ENCODE data around the gene PLOD1. TPM values are rescaled to one million over a fixed set of nuclear protein-coding genes. Genes with fewer than 3 reads are reported as not detected.

Gene PLOD1
- total and polyA plus RNA-seq, 2 experiments from 2014 or later = 22.4 to 62.9 TPM

GRCh38 chr1:12005488-12006166 is 71.1 kb downstream of the PLOD1 start:
- no peaks in the 10 kb centered on the region for H3K4me1 Mint-ChIP-seq
- H3K36me3 Mint-ChIP-seq (ENCODE audit: low read depth) = peaks cover 94% of the 10 kb centered on the region
- Histone ChIP-seq H3K9me2 (ENCODE audit: insufficient read depth) (no peaks in the 10 kb centered on the region), H3K79me2 (replicated peaks; ENCODE audit: insufficient read depth) (no peaks in the 10 kb centered on the region), H3K4me3 (no peak overlapping the region), H3K4me1 (ENCODE audit: insufficient read depth) (no peaks in the 10 kb centered on the region), H3K27me3 (ENCODE audit: insufficient read depth) (no peaks in the 10 kb centered on the region), H3K36me3 (ENCODE audit: insufficient read depth) (peaks cover 49% of the 10 kb centered on the region), H2AFZ (no peak overlapping the region), H3F3A (replicated peaks; ENCODE audit: low read depth) (peaks cover 3% of the 10 kb centered on the region), H4K20me1 (replicated peaks; ENCODE audit: insufficient read depth) (no peaks in the 10 kb centered on the region), H3K27ac (ENCODE audit: low read depth) (no peak overlapping the region), H3K4me2 (no peak overlapping the region)
- peaks cover 3% of the 10 kb centered on the region; the same call in 2 of the 3 replicates for H3K9me3 Mint-ChIP-seq
- DNase-seq (ENCODE audit: low spot score) (no peak), ATAC-seq (no peak)
- H3K27ac Mint-ChIP-seq = no peak overlapping the region
- H3K4me3 Mint-ChIP-seq = no peak overlapping the region
- H3K27me3 Mint-ChIP-seq (ENCODE audit: insufficient read depth, low read depth, poor library complexity) = peaks cover 8% of the 10 kb centered on the region
- TF ChIP-seq CREB1 (CRISPR knock-in tag; IDR thresholded peaks at IDR 0.05; ENCODE audit: low read depth) (no peak), EZH2 (IDR thresholded peaks at IDR 0.05; ENCODE audit: low read depth, unreplicated experiment) (no peak), REST (IDR thresholded peaks at IDR 0.05; ENCODE audit: unreplicated experiment) (no peak), POLR2AphosphoS5 (IDR thresholded peaks at IDR 0.05; ENCODE audit: low read depth) (no peak), ZNF331 (CRISPR knock-in tag; IDR thresholded peaks at IDR 0.05; ENCODE audit: low read depth) (no peak), JUNB (IDR thresholded peaks at IDR 0.05; ENCODE audit: unreplicated experiment) (no peak), NANOG (IDR thresholded peaks at IDR 0.05; ENCODE audit: borderline replicate concordance) (no peak)
- TF ChIP-seq, protein P1, sequence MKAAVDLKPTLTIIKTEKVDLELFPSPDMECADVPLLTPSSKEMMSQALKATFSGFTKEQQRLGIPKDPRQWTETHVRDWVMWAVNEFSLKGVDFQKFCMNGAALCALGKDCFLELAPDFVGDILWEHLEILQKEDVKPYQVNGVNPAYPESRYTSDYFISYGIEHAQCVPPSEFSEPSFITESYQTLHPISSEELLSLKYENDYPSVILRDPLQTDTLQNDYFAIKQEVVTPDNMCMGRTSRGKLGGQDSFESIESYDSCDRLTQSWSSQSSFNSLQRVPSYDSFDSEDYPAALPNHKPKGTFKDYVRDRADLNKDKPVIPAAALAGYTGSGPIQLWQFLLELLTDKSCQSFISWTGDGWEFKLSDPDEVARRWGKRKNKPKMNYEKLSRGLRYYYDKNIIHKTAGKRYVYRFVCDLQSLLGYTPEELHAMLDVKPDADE (IDR thresholded peaks at IDR 0.05) = no peak

- no peaks in the 10 kb centered on the region for H3K79me2 ChIP-seq (replicated peaks; ENCODE audit: insufficient read depth)
- H3K4me2 ChIP-seq = no peak overlapping the region
- no peak overlapping the region for H3K27ac ChIP-seq (ENCODE audit: low read depth)
- H3K27me3 ChIP-seq (ENCODE audit: insufficient read depth) = no peaks in the 10 kb centered on the region
- no peak overlapping the region for H3K4me3 ChIP-seq
- DNase-seq (ENCODE audit: low spot score) (peak; percentile 15), ATAC-seq (no peak)
- no peaks in the 10 kb centered on the region for H3F3A ChIP-seq (replicated peaks; ENCODE audit: low read depth)
- peaks cover 49% of the 10 kb centered on the region for H3K36me3 ChIP-seq (ENCODE audit: insufficient read depth)
- no peak overlapping the region for H2AFZ ChIP-seq
- H3K27me3 Mint-ChIP-seq (ENCODE audit: insufficient read depth, low read depth, poor library complexity) = peaks cover 8% of the 10 kb centered on the region
- no peaks in the 10 kb centered on the region for H3K4me1 ChIP-seq (ENCODE audit: insufficient read depth)
- no peaks in the 10 kb centered on the region for H3K9me2 ChIP-seq (ENCODE audit: insufficient read depth)
- peaks cover 97% of the 10 kb centered on the region for H3K36me3 Mint-ChIP-seq (ENCODE audit: low read depth)
- H4K20me1 ChIP-seq (replicated peaks; ENCODE audit: insufficient read depth) = no peaks in the 10 kb centered on the region; the same call in 1 of the 2 replicates
- peaks cover 3% of the 10 kb centered on the region; the same call in 2 of the 3 replicates for H3K9me3 Mint-ChIP-seq
- no peak overlapping the region for H3K4me3 Mint-ChIP-seq
- H3K4me1 Mint-ChIP-seq = no peaks in the 10 kb centered on the region
- H3K27ac Mint-ChIP-seq = no peak overlapping the region
- TF ChIP-seq ZNF331 (CRISPR knock-in tag; IDR thresholded peaks at IDR 0.05; ENCODE audit: low read depth) (no peak), EZH2 (IDR thresholded peaks at IDR 0.05; ENCODE audit: low read depth, unreplicated experiment) (no peak)
- TF ChIP-seq, protein P2, sequence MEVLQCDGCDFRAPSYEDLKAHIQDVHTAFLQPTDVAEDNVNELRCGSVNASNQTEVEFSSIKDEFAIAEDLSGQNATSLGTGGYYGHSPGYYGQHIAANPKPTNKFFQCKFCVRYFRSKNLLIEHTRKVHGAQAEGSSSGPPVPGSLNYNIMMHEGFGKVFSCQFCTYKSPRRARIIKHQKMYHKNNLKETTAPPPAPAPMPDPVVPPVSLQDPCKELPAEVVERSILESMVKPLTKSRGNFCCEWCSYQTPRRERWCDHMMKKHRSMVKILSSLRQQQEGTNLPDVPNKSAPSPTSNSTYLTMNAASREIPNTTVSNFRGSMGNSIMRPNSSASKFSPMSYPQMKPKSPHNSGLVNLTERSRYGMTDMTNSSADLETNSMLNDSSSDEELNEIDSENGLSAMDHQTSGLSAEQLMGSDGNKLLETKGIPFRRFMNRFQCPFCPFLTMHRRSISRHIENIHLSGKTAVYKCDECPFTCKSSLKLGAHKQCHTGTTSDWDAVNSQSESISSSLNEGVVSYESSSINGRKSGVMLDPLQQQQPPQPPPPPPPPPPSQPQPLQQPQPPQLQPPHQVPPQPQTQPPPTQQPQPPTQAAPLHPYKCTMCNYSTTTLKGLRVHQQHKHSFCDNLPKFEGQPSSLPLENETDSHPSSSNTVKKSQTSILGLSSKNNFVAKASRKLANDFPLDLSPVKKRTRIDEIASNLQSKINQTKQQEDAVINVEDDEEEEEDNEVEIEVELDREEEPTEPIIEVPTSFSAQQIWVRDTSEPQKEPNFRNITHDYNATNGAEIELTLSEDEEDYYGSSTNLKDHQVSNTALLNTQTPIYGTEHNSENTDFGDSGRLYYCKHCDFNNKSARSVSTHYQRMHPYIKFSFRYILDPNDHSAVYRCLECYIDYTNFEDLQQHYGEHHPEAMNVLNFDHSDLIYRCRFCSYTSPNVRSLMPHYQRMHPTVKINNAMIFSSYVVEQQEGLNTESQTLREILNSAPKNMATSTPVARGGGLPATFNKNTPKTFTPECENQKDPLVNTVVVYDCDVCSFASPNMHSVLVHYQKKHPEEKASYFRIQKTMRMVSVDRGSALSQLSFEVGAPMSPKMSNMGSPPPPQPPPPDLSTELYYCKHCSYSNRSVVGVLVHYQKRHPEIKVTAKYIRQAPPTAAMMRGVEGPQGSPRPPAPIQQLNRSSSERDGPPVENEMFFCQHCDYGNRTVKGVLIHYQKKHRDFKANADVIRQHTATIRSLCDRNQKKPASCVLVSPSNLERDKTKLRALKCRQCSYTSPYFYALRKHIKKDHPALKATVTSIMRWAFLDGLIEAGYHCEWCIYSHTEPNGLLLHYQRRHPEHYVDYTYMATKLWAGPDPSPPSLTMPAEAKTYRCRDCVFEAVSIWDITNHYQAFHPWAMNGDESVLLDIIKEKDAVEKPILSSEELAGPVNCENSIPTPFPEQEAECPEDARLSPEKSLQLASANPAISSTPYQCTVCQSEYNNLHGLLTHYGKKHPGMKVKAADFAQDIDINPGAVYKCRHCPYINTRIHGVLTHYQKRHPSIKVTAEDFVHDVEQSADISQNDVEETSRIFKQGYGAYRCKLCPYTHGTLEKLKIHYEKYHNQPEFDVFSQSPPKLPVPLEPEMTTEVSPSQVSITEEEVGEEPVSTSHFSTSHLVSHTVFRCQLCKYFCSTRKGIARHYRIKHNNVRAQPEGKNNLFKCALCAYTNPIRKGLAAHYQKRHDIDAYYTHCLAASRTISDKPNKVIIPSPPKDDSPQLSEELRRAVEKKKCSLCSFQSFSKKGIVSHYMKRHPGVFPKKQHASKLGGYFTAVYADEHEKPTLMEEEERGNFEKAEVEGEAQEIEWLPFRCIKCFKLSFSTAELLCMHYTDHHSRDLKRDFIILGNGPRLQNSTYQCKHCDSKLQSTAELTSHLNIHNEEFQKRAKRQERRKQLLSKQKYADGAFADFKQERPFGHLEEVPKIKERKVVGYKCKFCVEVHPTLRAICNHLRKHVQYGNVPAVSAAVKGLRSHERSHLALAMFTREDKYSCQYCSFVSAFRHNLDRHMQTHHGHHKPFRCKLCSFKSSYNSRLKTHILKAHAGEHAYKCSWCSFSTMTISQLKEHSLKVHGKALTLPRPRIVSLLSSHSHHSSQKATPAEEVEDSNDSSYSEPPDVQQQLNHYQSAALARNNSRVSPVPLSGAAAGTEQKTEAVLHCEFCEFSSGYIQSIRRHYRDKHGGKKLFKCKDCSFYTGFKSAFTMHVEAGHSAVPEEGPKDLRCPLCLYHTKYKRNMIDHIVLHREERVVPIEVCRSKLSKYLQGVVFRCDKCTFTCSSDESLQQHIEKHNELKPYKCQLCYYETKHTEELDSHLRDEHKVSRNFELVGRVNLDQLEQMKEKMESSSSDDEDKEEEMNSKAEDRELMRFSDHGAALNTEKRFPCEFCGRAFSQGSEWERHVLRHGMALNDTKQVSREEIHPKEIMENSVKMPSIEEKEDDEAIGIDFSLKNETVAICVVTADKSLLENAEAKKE (CRISPR knock-in tag; IDR thresholded peaks at IDR 0.05) = no peak
These were observed 71.8 kb downstream of the PLOD1 start for GRCh38 chr1:12006167-12006921.
